SKM-1 (cell line): Measurements from ENCODE around the gene MMP12.
A peak's percentile ranks its signal among the peaks of the same experiment; 100 is the strongest.
"Not testable (repeated sequence)": the region's sequence is repeated elsewhere in the genome, so short reads cannot be mapped to it uniquely, and the experiment has no call there.

Experiments used
- DNase-seq: peaks from one replicate; lab custom pipeline; 2025; ENCODE audit not compliant: unreplicated experiment; lab: John Stamatoyannopoulos, UW

The MMP12 gene

DNA sequence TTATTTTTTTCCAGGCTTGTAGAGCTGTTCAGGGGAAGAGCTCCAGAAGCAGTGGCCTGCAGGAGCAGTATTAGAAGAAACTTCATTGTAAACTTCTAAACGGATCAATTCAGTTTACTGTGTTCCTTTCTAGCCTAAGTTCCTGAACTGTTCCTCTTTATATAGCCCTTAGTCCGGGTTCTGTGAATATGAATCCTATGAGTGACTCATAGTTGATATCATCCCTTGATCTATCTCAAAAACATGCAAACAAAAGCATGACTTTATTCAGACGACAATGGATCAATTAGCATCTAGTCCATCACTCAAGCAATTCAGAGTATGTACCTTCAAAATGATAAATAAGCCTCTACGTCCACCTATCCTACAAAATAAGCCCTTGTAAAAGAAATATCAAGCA lies at the start of gene MMP12:
Gene MMP12, minus strand, starts transcription at position 131 of the 400 bp plus-strand sequence. Its CDS starts 45 bp downstream, at position 86.
- DNase-seq = no peak

DNA sequence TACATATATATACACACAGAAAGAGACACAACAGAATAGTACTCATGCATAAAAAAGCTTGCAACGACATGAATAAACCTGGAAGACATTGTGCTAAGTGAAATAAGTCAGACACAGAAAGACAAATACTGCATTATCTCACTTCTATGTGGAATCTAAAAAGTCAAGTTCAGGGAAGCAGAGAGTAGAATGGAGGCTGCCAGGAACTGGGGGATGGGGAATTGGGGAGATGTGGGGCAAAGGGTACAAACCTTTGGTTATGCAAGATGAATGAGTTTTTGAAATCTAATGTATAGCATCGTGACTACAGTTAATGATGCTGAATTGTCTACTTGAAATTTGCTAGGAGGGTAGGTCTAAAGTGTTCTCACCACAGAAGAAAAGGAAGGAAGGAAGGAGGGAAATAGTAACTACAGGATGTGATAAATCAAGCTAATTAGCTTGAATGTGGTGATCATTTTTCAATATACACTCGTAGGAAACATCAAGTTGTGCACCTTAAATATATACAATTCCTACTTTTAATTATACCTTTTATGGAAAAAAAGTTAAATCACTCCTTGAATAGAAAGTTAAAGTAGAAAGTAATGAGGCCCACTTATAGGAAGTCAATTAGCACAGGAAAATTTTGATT lies 46.9 kb upstream of the MMP12 start:
- no peak for DNase-seq

DNA sequence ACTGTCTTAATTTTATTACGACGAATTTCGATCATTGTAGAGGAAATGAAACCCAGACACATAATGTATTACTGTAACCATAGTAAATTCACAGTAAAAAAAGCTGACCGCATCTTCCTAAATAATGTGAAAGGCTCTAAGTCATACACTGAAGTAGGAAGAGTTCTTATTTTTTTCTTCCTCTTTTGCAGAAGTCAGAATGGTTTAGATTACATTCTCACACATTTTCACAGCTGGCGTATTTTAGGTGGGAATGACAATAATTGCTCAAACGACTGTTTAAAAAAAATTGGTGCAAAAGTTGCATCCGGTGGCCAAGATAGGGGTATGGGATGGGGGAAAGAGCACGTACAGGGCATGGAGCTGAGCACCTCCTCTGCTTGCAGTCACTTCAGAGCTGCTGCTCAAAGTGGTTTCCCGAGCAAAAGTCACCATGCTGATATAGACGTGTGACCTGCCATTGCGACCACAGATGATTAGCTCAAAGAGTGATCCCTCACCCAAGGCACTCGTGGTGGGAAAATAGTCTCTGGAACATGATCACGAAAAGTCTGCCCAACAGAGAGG lies 45.4 kb upstream of the MMP12 start:
- peak; percentile 46 for DNase-seq

DNA sequence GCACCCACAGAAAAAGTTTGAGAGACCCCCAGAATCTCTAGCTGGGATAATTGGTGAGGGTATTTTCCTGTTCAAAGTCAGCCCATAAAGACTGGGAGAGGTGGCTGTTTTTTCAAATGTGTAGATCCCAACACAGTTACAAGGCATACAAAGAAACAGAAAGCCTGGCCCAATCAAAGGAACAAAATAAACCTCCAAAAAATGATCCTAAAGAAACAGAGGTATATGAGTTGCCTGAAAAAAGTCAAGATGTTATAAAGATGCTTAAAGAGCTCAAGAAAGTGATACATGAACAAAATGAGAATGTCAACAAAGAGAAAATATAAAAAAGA lies 40.2 kb upstream of the MMP12 start:
- DNase-seq = no peak

DNA sequence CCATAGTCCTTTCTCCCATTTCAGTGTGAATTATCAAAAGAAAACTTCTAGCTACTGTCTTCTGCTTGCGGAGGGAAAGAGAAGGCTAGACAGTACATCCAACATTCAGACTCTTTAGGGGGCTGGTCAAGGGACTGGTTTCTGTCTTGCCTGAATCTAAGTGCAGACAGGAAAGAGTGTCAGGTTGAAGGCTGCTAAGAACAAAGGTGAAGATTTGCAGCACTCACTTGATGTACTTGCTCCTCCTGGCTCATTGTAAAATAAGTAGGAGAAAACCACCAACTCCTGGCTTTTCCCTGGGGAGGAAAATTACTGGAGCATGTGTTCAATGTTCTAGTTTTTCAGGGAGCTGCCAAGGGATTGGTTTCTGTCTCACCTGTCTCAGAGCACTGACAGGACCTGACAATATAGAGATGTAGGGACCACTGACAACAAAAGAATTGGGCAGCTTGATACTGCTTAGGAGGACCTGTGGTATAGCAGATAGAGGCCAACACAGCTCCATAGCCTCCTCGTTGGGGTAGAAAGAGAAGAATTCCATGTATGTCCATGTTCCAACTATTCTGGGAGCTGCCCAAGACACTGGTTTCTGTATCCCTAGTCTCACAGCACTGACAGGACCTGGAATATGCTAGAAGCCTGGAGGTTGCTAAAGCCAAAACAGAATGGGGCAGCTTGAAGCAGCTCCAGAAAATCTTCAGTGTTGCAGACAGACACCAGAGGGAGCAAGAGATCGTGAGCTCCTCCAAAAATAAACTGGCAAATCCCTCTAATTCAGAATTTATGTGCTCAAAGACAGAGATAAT lies 39.7 kb upstream of the MMP12 start:
- no peak for DNase-seq

DNA sequence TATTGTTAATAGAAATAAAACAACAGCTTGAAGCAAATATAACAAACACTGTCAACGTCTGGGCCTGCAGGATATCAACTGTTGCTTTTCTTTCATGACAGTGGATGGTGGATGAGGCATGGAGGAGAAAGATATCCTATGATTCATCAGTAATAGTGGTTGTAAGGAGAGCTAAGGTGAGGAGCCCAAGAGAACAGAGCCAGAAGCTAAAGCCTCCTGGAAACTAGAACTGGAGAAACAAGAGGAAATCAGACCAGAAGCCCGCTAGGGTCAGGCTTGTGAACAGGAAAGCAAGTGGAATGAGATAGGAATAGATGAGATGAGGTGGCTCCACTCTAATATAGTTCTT lies 37.7 kb upstream of the MMP12 start:
- DNase-seq = no peak

DNA sequence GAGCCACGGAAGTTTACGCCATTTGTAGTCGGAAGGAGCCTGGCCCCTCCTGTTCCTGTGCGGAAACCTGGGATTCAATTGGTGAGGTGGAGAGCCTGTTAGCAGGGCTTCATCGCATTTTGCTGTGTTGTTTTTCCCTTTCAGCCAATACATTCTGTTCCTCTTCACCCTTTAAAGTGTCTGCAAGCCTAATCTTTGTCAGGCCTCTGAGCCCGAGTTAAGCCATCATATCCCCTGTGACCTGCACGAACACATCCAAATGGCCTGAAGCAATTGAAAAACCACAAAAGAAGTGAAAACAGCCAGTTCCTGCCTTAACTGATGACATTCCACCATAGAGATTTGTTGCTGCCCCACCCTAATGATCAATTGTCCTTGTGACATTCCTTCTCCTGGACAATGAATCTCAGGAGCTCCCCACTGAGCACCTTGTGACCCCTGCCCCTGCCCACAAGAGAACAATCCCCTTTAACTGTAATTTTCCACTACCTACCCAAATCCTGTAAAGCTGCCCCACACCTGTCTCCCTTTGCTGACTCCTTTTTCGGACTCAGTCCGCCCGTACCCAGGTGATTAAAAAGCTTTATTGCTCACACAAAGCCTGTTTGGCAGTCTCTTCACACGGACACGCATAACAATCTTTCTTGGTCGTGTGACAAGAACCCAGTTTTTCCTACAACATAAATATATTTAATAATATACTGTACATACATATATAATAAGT lies 37.1 kb upstream of the MMP12 start:
- DNase-seq = no peak

DNA sequence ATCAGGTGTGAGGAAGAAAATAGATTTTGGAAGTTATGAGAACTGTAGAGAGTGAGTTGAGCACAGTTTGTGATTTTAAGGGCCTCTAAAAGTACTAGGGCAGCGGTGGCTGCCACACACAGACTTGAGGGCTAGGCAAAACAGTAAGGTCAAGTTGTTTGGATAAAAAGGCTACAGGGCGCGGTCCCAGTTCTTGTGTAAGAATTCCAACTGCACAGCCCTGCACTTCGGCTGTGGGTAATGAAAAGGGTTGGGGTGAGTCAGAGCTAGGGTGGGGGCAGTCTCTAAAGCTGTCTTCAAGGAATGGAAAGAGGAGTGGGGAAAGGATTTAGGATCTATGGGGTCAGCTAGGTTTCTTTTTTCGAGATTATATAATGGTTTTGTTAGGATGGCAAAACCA lies 31.1 kb upstream of the MMP12 start:
- not testable (repeated sequence) for DNase-seq

DNA sequence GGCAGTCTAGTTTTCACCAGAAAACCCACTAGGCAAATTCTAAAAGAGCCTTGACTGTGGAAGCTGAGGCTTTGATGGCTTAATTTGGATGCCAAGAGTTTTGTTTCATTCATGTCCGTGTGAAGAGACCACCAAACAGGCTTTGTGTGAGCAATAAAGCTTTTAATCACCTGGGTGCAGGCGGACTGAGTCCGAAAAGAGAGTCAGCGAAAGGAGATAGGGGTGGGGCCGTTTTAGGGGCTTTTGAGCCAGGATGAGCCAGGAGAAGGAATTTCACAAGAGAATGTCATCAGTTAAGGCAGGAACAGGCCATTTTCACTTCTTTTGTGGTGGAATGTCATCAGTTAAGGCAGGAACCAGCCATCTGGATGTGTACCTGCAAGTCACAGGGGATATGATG lies 29.1 kb upstream of the MMP12 start:
- not testable (repeated sequence) for DNase-seq

DNA sequence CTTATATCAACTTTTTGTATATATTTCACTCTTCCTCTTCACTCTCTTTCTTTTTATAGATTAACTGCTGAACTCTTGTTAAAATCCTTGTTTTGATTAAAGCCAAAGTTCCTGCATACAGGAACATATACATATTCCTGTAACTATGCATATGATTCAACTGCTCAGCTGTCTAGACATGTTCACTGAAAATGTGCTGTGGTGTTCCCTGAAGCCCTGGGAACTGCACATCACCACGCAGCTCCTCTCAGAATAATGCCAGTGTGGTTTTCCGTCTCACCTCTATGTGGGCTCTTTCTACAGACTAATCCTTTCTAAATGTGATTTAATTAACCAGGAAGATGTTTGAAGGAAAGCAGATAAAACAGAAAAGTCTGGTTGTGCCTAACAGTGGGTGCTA lies 25.6 kb upstream of the MMP12 start:
- DNase-seq = no peak

DNA sequence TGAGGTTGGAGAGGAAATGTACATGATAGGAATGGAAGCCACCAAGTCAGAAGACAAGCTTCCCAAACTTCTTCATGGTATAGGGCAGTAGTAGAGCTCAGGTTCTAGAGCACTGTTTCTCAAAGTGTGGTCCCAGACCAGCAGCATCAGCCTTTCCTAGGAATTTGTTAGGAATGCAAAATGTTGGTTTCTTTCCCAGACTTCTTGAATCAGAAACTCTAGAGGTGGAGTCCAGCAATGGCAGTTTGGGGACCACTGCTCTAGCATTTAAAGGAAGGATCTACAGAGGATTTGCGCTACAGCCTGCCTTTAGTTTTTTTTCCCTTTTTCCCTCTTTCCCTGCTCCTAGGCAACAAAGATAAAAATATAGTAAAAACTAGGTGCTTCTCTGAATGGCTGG lies 17.0 kb upstream of the MMP12 start:
- no peak for DNase-seq

DNA sequence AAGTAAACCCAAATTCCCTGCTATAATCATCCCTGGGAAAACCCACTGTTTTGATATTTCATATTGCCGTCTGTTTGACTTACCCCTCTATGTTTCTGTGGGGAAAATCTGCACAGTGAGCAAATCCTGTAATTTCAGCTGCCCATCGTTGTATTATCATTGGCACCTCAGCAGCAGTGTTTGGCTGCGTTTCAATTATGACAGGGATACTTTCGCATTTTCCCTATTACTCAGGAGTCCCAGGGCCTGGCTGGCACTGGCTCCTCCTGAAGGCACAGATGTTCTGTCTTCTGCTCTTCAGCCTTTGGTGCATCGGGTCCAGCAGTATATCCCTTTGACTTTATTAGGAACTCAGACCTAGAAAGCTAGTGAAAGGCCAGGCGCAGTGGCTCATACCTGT lies 12.2 kb upstream of the MMP12 start:
- no peak for DNase-seq

DNA sequence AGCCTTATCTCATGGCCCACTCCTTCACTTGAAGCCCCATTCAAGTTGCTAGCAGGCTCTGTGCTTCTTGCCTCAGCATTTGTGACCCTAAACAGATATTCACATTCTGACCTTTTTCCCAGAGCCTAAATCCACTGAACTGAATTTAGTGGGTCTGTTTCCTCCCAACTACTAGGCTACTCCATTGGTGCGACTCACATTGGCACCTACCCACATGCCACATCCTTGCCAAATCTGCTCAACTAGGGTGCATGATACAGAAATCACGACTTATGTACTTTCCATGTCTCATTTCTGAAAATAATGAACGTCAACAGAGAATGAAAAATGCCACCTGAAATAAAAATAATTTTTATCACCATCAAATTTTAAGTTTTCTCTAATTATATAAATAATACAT lies 8.4 kb upstream of the MMP12 start:
- DNase-seq = no peak

DNA sequence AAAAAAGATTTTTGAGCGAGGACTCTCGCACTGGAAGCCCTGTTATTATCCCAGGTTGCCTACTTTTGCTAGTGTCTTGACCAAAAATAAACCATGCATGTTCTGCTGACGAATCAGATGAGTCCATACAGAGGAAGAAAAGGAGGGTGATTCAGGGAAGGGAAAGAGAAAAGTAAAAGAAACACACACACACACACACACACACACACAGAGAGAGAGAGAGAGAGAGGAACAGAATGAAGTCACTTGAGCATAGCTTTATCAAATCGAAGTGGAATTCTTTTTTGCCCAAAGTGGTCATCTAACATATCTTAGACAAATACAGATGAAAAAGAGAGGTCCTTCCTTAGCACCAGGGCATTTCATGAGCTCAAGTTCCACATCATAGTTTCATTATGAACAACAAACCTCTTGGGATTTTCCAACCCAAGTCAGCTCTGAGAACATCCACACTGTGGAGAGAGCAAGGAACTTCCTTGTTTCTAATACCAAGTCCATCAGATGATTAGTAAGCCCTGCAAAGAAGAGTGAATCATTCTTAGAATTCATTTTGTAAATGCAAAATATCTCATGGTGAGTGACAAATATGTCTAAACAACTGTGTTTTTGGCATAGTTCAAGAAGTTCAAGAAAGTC lies 7.7 kb upstream of the MMP12 start:
- DNase-seq = no peak

DNA sequence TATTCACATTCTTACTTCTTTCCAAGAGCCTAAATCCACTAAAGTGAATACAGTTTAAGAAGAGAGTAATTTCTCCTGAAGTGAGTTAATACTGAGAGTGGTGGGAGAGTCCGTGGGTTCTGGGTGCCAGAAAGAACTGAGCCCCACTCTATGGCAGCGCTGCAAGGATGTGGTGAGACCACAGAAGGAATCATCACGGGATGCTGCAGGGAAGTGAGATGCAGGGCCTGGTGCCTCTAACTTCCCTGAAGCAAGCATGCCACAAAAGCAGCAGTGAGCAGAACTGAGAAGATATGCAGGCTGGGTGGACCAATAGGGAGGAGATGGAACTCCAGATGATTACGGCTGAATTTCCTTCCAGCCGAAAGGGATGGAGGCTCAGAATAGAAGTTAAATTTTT lies 5.0 kb upstream of the MMP12 start:
- DNase-seq = no peak

DNA sequence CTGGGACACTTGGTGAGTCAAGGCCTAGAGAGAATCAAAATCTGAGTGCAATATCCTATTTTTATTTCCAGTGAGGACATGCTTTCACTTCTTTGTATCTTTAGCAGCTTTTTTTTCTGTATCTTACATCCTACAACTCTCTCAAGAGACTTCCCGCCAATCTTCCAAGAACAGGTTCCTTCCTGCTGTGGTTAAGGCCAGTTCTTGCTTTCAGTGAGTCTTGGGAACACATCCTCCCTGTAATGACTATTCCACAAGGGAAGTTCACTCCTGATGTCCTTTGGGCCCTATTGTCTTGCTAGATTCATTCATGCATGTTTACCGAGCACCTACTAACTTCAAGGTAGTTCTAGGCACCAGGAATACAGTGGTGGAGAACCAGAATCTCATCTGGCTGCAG lies 3.8 kb upstream of the MMP12 start:
- no peak for DNase-seq

DNA sequence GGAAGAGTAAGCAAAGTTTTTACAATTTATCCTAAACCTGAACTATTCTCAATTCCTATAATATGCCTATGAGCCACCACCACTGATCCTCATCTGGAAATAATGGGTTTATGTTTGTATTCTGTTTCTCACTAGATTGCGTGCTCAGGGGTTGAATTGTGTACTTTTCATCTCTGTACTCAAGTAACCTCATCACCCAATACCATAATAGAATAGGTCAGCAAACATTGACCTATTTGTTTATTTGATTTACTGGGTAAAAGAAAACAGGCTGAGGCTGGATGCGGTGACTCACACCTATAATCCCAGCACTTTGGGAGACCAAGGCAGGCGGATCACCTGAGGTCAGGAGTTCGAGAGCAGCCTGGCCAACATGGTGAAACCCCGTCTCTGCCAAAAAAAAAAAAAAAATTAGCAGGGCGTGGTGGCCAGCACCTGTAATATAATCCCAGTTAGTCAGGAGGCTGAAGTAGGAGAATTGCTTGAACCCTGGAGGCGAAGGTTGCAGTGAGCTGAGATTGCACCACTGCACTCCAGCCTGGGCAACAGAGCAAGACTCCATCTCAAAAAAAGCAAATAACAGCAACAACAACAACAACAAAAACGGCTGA lies 5.3 kb downstream of the MMP12 start:
- DNase-seq = not testable (repeated sequence)

DNA sequence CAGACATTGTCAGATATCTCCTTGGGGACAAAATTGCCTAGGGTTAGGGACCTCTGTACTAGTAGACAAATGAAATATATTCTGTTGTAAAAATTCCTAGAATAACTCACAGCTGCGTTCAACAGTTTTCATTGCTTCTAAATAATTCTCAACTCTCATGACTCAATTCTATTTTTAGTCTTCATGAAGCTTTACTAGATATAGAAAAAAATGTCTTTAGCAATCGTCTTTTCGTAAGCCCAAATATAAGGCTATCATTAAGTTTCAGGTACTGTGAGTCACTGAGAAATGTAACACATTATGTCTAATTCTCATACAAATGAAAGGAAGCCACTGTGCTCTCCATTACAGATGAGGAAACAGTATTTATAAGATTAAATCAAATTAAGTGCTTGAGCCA lies 6.4 kb downstream of the MMP12 start:
- no peak for DNase-seq

DNA sequence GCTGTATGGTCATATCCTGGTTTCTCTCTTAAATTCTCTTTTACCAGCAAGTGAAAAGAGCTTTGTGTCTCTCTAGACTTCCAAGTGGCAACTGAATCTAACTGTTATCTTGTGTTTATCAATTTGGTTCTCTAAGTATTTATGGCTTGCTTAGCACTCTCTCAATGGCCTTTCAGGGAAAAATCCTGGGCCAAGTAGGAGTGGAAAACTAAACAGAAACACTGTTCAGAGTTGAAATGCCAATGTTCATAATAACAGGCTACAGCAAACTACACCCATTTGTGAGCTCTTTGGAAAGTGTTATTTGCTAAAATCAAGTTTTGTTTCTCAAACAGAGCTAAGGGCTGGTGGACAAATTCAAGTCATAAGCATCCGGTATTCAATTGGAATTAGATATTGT lies 10.1 kb downstream of the MMP12 start:
- no peak for DNase-seq

DNA sequence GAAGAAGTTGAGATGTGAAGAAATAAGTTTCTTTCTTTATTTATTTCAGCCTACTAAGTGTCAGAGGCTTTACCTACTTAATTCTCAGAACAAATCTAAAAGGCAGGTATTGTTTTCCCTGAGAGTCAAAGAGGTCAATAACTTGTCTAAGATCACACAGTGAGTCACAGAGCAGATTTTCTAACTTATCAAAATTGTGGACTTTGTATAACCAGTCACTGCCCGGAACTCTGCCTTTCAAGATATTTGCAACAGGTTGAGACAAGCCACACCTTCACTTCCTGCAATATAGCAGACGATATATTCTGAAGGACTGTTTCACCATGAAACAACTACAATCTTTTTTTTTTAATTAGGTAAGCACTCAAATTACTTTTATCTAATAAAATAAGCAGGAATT lies 20.8 kb downstream of the MMP12 start:
- DNase-seq = no peak

DNA sequence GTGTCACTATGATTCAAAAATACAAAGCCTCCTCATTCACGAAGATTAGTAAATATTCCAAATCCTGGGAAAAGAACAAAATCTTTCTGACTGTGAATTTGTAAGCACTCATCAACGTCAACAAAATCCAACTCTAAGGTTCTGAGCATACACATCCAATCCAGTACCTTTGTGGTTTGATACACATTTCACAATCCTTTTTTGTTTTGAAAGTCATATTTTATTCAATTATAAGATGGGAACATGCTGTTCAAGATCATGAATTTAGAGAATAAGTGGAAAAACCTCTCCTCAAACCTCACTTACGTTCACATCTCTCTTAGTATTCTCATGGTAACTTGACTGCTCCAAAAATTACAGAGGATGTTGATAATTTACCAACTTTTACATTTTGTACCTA lies 21.7 kb downstream of the MMP12 start:
- DNase-seq = no peak
